Measurements from ENCODE around the gene CEACAM6.
A peak's percentile ranks its signal among the peaks of the same experiment; 100 is the strongest.

CEACAM6 gene

GRCh38 chr19:41799444-41800000 lies 44.2 kb downstream of the CEACAM6 start:
- DNase-seq, result no peak

- DNase-seq, result no peak
These were observed 45.7 kb downstream of the CEACAM6 start for GRCh38 chr19:41801031-41801430.

- no peak for DNase-seq
These were observed 46.5 kb downstream of the CEACAM6 start for GRCh38 chr19:41801792-41802211.

GRCh38 chr19:41802770-41803169 lies 47.4 kb downstream of the CEACAM6 start:
- no peak for DNase-seq

- DNase-seq, result no peak
These were observed 49.0 kb downstream of the CEACAM6 start for GRCh38 chr19:41804336-41804735.

GRCh38 chr19:41807176-41807575 lies 51.8 kb downstream of the CEACAM6 start:
- no peak for DNase-seq

GRCh38 chr19:41808663-41809566 lies 53.6 kb downstream of the CEACAM6 start:
- no peak for DNase-seq

- no peak for DNase-seq
These were observed 55.0 kb downstream of the CEACAM6 start for GRCh38 chr19:41810301-41810700.

GRCh38 chr19:41811036-41811435 lies 55.7 kb downstream of the CEACAM6 start:
- peak in 1 of 2 donors; percentile 15 for DNase-seq

GRCh38 chr19:41811981-41812380 lies 56.7 kb downstream of the CEACAM6 start:
- DNase-seq, result no peak

- DNase-seq, result no peak
These were observed 58.6 kb downstream of the CEACAM6 start for GRCh38 chr19:41813911-41814310.

GRCh38 chr19:41815301-41815700 lies 60.0 kb downstream of the CEACAM6 start:
- no peak for DNase-seq

- DNase-seq, result no peak
These were observed 61.4 kb downstream of the CEACAM6 start for GRCh38 chr19:41816761-41817160.

- DNase-seq, result peak in 1 of 2 donors; percentile 15
These were observed 65.8 kb downstream of the CEACAM6 start for GRCh38 chr19:41821003-41821735.
